ENCODE data around the gene FLT1.

FLT1 gene

DNA sequence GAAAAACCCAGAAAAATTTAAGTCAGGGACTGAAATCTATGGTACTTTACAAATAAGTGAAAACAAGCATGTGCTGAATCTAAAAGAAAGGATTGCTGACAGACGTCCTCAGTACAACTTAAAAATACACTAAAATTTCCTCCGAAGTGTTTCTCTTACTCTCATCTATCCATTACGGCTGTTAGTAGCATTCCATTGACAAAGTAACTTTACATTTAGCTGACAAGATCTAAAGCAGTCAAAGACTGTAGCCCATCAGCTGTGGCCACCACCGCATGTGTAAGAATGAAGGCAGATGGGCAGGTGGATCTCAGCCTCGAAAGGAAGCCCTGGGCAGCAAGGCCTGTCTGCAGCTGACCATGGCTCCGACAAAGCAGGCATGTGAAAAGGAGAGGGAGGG is 59.0 kb downstream of the FLT1 start:
- H3K79me2 ChIP-seq (ENCODE audit: insufficient read depth, low read length), result no peaks in the 10 kb centered on the region
- H3K9me3 ChIP-seq (ENCODE audit: insufficient read depth, low read length, severe bottlenecking), result peaks cover 3% of the 10 kb centered on the region
- peaks cover 25% of the 10 kb centered on the region for H3K4me1 ChIP-seq (ENCODE audit: insufficient read depth, low read length)
- ATAC-seq (ENCODE audit: insufficient read depth, low read depth) (no peak), DNase-seq (no peak)
- no peak overlapping the region for H3K4me3 ChIP-seq (ENCODE audit: low read depth in 1 of 2, low read length in 2 of 2)
- H3K9ac ChIP-seq (ENCODE audit: low read depth, low read length), result no peak overlapping the region
- no peak overlapping the region for H3K4me2 ChIP-seq (ENCODE audit: insufficient read depth, low read length)
- no peaks in the 10 kb centered on the region for H4K20me1 ChIP-seq (ENCODE audit: insufficient read depth, low read length)
- H2AFZ ChIP-seq (ENCODE audit: low read depth, low read length), result no peak overlapping the region
- no peaks in the 10 kb centered on the region for H3K36me3 ChIP-seq (ENCODE audit: insufficient read depth, low read length)
- TF ChIP-seq, protein P1, sequence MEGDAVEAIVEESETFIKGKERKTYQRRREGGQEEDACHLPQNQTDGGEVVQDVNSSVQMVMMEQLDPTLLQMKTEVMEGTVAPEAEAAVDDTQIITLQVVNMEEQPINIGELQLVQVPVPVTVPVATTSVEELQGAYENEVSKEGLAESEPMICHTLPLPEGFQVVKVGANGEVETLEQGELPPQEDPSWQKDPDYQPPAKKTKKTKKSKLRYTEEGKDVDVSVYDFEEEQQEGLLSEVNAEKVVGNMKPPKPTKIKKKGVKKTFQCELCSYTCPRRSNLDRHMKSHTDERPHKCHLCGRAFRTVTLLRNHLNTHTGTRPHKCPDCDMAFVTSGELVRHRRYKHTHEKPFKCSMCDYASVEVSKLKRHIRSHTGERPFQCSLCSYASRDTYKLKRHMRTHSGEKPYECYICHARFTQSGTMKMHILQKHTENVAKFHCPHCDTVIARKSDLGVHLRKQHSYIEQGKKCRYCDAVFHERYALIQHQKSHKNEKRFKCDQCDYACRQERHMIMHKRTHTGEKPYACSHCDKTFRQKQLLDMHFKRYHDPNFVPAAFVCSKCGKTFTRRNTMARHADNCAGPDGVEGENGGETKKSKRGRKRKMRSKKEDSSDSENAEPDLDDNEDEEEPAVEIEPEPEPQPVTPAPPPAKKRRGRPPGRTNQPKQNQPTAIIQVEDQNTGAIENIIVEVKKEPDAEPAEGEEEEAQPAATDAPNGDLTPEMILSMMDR (IDR thresholded peaks at IDR 0.05; ENCODE audit: borderline replicate concordance, extremely low read depth, low read length, poor library complexity, severe bottlenecking), result no peak
- TF ChIP-seq EZH2 (IDR thresholded peaks at IDR 0.05; ENCODE audit: borderline replicate concordance, low read depth, low read length, severe bottlenecking), result no peak
- no peak overlapping the region for H3K27ac ChIP-seq (ENCODE audit: low read length)
- H3K27me3 ChIP-seq (ENCODE audit: insufficient read depth, low read length, poor library complexity), result no peaks in the 10 kb centered on the region

- H3K27ac ChIP-seq (ENCODE audit: low read length), result no peak overlapping the region
- H3K36me3 ChIP-seq (ENCODE audit: insufficient read depth, low read length), result no peaks in the 10 kb centered on the region
- H3K9me3 ChIP-seq (ENCODE audit: insufficient read depth, low read length, severe bottlenecking), result no peaks in the 10 kb centered on the region
- H3K79me2 ChIP-seq (ENCODE audit: insufficient read depth, low read length), result no peaks in the 10 kb centered on the region
- H3K27me3 ChIP-seq (ENCODE audit: insufficient read depth, low read length, poor library complexity), result no peaks in the 10 kb centered on the region
- no peak overlapping the region for H3K9ac ChIP-seq (ENCODE audit: low read depth, low read length)
- no peak overlapping the region for H3K4me2 ChIP-seq (ENCODE audit: insufficient read depth, low read length)
- DNase-seq, result no peak
- ATAC-seq (ENCODE audit: insufficient read depth, low read depth), result no peak
- no peaks in the 10 kb centered on the region for H4K20me1 ChIP-seq (ENCODE audit: insufficient read depth, low read length)
- H2AFZ ChIP-seq (ENCODE audit: low read depth, low read length), result no peak overlapping the region
- no peak for TF ChIP-seq EZH2 (IDR thresholded peaks at IDR 0.05; ENCODE audit: borderline replicate concordance, low read depth, low read length, severe bottlenecking)
- TF ChIP-seq, protein P1 (IDR thresholded peaks at IDR 0.05; ENCODE audit: borderline replicate concordance, extremely low read depth, low read length, poor library complexity, severe bottlenecking), result no peak
- H3K4me1 ChIP-seq (ENCODE audit: insufficient read depth, low read length), result peaks cover 15% of the 10 kb centered on the region
- H3K4me3 ChIP-seq (ENCODE audit: low read depth in 1 of 2, low read length in 2 of 2), result no peak overlapping the region
These were observed 60.0 kb downstream of the FLT1 start for GRCh38 chr13:28434926-28435325.

- peaks cover 11% of the 10 kb centered on the region for H3K4me1 ChIP-seq (ENCODE audit: insufficient read depth, low read length)
- H3K27ac ChIP-seq (ENCODE audit: low read length), result no peak overlapping the region
- ATAC-seq (ENCODE audit: insufficient read depth, low read depth) (no peak), DNase-seq (no peak)
- no peak overlapping the region for H2AFZ ChIP-seq (ENCODE audit: low read depth, low read length)
- H3K9ac ChIP-seq (ENCODE audit: low read depth, low read length), result no peak overlapping the region
- H3K27me3 ChIP-seq (ENCODE audit: insufficient read depth, low read length, poor library complexity), result no peaks in the 10 kb centered on the region
- no peaks in the 10 kb centered on the region for H3K36me3 ChIP-seq (ENCODE audit: insufficient read depth, low read length)
- H3K9me3 ChIP-seq (ENCODE audit: insufficient read depth, low read length, severe bottlenecking), result no peaks in the 10 kb centered on the region
- H3K4me3 ChIP-seq (ENCODE audit: low read depth in 1 of 2, low read length in 2 of 2), result no peak overlapping the region
- H4K20me1 ChIP-seq (ENCODE audit: insufficient read depth, low read length), result no peaks in the 10 kb centered on the region
- no peak for TF ChIP-seq EZH2 (IDR thresholded peaks at IDR 0.05; ENCODE audit: borderline replicate concordance, low read depth, low read length, severe bottlenecking)
- TF ChIP-seq, protein P1 (IDR thresholded peaks at IDR 0.05; ENCODE audit: borderline replicate concordance, extremely low read depth, low read length, poor library complexity, severe bottlenecking), result no peak
- no peaks in the 10 kb centered on the region for H3K79me2 ChIP-seq (ENCODE audit: insufficient read depth, low read length)
- H3K4me2 ChIP-seq (ENCODE audit: insufficient read depth, low read length), result no peak overlapping the region
These were observed 61.9 kb downstream of the FLT1 start for GRCh38 chr13:28432816-28433560.

All from DND-41 (cell line).